ENCODE results near the gene GCNT1.

GCNT1 gene

DNA sequence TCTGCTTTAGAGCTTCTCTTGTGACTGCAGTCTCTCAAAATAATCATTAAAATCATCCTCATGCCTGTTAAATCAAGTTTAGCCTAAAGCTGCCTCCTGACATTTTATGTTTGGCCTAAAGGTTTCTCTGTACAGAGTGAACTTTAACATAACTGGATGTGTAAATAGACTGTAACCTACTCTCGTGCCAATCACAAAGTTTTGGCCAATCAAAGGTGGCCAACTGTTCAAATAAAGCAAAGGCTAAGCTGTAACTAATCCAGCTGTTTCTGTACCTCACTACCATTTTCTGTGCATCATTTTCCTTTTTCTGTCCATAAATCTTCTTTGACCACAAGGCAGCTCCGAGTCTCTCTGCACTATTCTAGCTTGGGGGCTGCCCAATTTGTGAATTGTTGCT lies 86.2 kb downstream of the GCNT1 start:
- no peak for DNase-seq

DNA sequence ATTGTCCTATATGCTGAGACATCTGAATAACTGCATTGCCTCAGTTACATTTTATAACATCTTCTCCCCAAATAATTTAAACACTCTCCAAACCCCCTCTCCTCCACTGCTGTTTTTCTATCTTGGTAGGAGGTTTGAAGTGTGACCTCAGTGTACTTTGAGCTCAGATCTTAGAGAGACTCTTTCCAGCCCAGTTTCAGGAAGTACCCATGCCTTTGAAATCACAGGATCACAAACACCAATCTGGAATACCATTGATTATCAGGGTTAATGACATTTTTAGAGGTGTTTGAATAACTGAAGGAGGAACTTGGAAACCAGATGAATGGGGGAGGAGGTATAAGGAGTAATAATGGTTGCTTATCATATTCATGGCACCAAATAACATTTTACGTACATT lies 93.2 kb downstream of the GCNT1 start:
- no peak for DNase-seq

DNA sequence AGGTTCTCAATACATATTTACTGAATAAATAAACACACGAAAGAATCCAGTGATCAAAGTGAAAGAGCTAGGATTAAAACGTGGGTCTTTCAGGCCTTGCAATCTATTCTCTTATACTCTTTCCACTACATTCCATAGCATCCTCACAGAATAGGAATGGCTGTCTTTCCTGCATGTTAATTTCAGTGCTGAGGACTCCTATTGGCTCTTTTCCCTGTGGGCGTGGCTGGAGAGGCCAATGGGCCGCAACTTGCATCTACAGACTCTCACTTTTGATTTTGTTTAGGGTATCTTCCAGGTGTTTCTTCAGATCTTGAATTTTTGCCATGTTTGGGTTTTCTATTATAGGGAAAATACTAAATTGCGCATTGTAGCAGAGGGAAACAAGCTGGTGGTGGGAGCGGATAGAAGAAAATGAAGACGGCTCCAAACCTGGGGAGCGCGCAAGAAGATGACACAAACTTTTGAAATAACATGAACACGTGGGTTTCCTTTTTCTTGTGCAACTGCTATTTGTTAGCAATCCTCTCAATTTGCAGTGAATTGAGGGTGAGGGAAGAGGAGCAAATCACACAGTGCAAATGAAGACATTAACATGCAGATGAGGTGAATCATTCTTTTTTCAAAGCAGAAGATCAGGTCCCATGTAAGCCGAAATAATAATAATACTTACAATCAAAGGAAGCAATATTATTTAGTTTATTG lies 93.9 kb downstream of the GCNT1 start:
- no peak for DNase-seq

DNA sequence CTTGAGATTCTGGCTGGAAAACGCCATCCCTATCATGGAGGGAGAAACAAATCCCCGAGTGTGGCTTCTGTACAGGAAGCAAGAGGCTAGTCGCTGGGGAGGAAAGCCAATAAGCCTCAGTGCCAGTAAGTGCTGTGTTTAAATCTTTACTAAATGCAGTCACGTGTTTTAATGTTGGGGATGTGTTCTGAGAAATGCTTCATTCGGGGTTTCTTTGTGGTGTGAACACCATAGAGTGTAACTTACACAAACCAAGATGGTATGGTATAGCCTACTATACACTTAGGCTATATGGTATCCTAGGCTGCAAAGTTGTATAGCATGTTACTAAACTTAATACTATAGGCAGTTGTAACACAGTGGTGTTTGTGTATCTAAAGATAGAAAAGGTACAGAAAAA lies 94.7 kb downstream of the GCNT1 start:
- DNase-seq, result no peak
